ENCODE results near the gene NAP1L4.

Gene NAP1L4

DNA sequence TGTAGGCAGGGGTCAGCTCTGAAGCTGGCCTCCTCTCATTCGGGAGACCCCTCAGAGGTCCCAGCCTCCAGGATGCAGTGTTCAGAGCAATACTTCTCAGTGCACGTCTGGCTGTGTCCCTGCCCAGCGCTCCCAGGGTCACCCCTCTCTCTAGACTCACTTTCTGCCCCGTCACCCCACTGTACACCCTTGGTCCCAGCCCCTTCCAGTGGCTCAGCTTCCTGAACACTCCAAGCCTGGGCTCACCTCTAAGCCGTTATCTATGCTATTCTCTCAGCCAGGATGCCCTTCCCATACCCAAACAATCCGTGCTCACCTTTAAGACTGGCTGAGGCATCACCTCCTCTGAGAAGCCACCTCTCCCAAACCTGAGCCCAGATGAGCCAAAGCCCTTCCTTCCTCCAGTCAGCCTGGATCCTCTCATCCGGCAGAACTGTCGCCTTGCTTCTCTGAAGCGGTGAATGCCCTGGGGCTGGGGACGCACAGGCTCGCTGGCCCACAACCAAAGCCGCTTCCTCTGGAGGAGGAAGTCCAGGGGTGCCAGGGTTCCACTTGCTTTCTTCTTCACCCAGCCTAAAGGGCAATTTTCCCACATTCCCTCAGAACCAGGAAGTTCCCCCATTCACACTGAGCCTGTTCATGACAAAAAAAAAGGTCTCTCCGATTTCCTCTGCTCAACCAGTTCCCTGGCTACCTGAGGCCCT lies 92.9 kb downstream of the NAP1L4 start:
- Histone ChIP-seq H3K9ac (ENCODE audit: low read length) (no peak overlapping the region), H3K36me3 (replicated peaks; ENCODE audit: insufficient read depth, low read length) (no peaks in the 10 kb centered on the region), H3K27ac (ENCODE audit: low read length) (peak overlapping the region; percentile 33; the same call in 1 of the 2 replicates), H3K27me3 (replicated peaks; ENCODE audit: insufficient read depth, low read length) (no peaks in the 10 kb centered on the region), H3K9me2 (replicated peaks; ENCODE audit: insufficient read depth, low read length) (no peaks in the 10 kb centered on the region), H4K20me1 (ENCODE audit: insufficient read depth, low read length) (no peaks in the 10 kb centered on the region), H3K4me3 (ENCODE audit: low read length) (no peak overlapping the region), H2AFZ (ENCODE audit: low read length) (peak overlapping the region; percentile 47; the same call in 1 of the 2 replicates), H3K4me1 (ENCODE audit: low read length) (peaks cover 20% of the 10 kb centered on the region), H3K9me3 (replicated peaks; ENCODE audit: insufficient read depth, low read length) (no peaks in the 10 kb centered on the region), H3F3A (ENCODE audit: insufficient read depth, low read length) (0 out of 2 replicates have a peak, but pooled peaks cover 2% of the 10 kb centered on the region), H3K4me2 (ENCODE audit: low read depth, low read length) (no peak overlapping the region; the same call in 1 of the 2 replicates), H3K79me2 (ENCODE audit: low read length) (no peaks in the 10 kb centered on the region)
- no peak for TF ChIP-seq EZH2 (optimal IDR thresholded peaks at IDR 0.05; ENCODE audit: low read depth, low read length)
- no peak for TF ChIP-seq EZH2phosphoT487 (IDR thresholded peaks at IDR 0.05; ENCODE audit: low read length)
- TF ChIP-seq, protein P1, sequence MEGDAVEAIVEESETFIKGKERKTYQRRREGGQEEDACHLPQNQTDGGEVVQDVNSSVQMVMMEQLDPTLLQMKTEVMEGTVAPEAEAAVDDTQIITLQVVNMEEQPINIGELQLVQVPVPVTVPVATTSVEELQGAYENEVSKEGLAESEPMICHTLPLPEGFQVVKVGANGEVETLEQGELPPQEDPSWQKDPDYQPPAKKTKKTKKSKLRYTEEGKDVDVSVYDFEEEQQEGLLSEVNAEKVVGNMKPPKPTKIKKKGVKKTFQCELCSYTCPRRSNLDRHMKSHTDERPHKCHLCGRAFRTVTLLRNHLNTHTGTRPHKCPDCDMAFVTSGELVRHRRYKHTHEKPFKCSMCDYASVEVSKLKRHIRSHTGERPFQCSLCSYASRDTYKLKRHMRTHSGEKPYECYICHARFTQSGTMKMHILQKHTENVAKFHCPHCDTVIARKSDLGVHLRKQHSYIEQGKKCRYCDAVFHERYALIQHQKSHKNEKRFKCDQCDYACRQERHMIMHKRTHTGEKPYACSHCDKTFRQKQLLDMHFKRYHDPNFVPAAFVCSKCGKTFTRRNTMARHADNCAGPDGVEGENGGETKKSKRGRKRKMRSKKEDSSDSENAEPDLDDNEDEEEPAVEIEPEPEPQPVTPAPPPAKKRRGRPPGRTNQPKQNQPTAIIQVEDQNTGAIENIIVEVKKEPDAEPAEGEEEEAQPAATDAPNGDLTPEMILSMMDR (IDR thresholded peaks at IDR 0.05; ENCODE audit: low read length): no peak
- DNase-seq: no peak

DNA sequence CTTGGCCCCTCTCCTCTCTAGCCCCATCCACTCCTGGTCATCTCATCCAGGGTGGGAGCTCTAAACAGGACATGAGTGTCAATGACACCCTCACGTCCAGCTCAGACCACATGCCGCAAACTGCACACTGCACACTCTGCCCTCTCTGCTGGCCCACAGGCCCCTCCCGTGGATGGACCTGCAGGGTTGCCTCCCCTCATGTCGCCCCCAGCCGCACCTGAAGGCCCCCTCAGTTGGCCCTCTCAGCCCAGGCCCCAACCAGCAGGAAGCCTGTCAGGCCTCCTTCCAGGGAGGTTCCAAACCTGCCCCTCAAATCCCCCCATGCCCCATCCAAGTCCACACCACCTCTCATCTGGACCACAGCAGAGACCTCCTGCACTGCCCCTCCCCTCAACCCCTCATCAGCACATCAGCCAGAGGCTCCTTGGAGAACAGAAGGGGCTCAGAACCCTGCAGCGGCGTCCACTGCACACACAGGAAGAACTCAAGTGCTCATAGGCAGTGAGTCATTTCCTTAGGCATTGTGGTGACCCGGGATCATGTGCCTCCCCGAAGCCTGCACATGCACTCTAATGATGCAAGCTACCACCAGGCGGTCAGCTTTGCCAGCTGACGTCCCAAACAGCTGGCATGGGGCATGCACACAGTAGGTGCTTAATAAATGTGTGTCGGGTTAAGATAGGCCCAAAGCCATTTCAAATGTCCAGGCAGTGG lies 93.6 kb downstream of the NAP1L4 start:
- H3K4me1 ChIP-seq (ENCODE audit: low read length): peaks cover 20% of the 10 kb centered on the region
- TF ChIP-seq EZH2 (optimal IDR thresholded peaks at IDR 0.05; ENCODE audit: low read depth, low read length): no peak
- TF ChIP-seq EZH2phosphoT487 (IDR thresholded peaks at IDR 0.05; ENCODE audit: low read length): no peak
- TF ChIP-seq, protein P1 (IDR thresholded peaks at IDR 0.05; ENCODE audit: low read length): no peak
- no peaks in the 10 kb centered on the region for H3K27me3 ChIP-seq (replicated peaks; ENCODE audit: insufficient read depth, low read length)
- 0 out of 2 replicates have a peak, but pooled peaks cover 2% of the 10 kb centered on the region for H3F3A ChIP-seq (ENCODE audit: insufficient read depth, low read length)
- no peak overlapping the region for H3K4me3 ChIP-seq (ENCODE audit: low read length)
- no peaks in the 10 kb centered on the region for H3K9me3 ChIP-seq (replicated peaks; ENCODE audit: insufficient read depth, low read length)
- peak overlapping the region; percentile 47; the same call in 1 of the 2 replicates for H2AFZ ChIP-seq (ENCODE audit: low read length)
- no peaks in the 10 kb centered on the region for H4K20me1 ChIP-seq (ENCODE audit: insufficient read depth, low read length)
- H3K9me2 ChIP-seq (replicated peaks; ENCODE audit: insufficient read depth, low read length): no peaks in the 10 kb centered on the region
- no peaks in the 10 kb centered on the region for H3K36me3 ChIP-seq (replicated peaks; ENCODE audit: insufficient read depth, low read length)
- H3K27ac ChIP-seq (ENCODE audit: low read length): peak overlapping the region; percentile 33; the same call in 1 of the 2 replicates
- DNase-seq: peak; percentile 58
- H3K9ac ChIP-seq (ENCODE audit: low read length): peak overlapping the region; percentile 11; the same call in 1 of the 2 replicates
- H3K4me2 ChIP-seq (ENCODE audit: low read depth, low read length): peak overlapping the region; percentile 33; the same call in 1 of the 2 replicates
- no peaks in the 10 kb centered on the region for H3K79me2 ChIP-seq (ENCODE audit: low read length)

DNA sequence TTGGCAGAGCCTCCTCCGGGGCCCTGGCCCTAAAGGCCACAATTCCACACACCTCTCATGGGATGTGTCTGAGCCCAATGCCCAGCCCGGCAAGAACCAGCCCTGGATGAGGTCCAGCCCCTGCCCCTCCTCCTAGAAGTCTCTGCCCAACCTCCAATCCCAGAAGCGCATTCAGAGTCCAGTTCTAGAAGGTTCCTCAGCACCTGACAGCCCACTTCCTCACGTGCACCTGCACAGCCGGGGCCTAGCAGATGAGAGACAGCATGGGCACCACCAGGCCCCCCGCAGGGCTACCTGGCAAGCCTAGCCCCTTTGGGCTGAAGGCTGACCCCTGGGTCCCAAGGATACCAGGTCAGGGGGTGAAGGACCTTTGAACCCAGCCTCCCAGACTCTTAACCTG lies 95.1 kb downstream of the NAP1L4 start:
- no peaks in the 10 kb centered on the region for H4K20me1 ChIP-seq (ENCODE audit: insufficient read depth, low read length)
- TF ChIP-seq EZH2 (optimal IDR thresholded peaks at IDR 0.05; ENCODE audit: low read depth, low read length) (no peak), EZH2phosphoT487 (IDR thresholded peaks at IDR 0.05; ENCODE audit: low read length) (no peak)
- TF ChIP-seq, protein P1 (IDR thresholded peaks at IDR 0.05; ENCODE audit: low read length): no peak
- no peaks in the 10 kb centered on the region for H3K9me3 ChIP-seq (replicated peaks; ENCODE audit: insufficient read depth, low read length)
- no peaks in the 10 kb centered on the region for H3K36me3 ChIP-seq (replicated peaks; ENCODE audit: insufficient read depth, low read length)
- H3F3A ChIP-seq (ENCODE audit: insufficient read depth, low read length): 0 out of 2 replicates have a peak, but pooled peaks cover 2% of the 10 kb centered on the region
- H3K4me1 ChIP-seq (ENCODE audit: low read length): peaks cover 14% of the 10 kb centered on the region
- H3K4me3 ChIP-seq (ENCODE audit: low read length): no peak overlapping the region
- no peak overlapping the region for H2AFZ ChIP-seq (ENCODE audit: low read length)
- no peaks in the 10 kb centered on the region for H3K27me3 ChIP-seq (replicated peaks; ENCODE audit: insufficient read depth, low read length)
- H3K9me2 ChIP-seq (replicated peaks; ENCODE audit: insufficient read depth, low read length): no peaks in the 10 kb centered on the region
- no peak for DNase-seq
- H3K4me2 ChIP-seq (ENCODE audit: low read depth, low read length): no peak overlapping the region
- H3K9ac ChIP-seq (ENCODE audit: low read length): no peak overlapping the region
- no peaks in the 10 kb centered on the region for H3K79me2 ChIP-seq (ENCODE audit: low read length)
- H3K27ac ChIP-seq (ENCODE audit: low read length): no peak overlapping the region
